Naive thymus-derived CD4-positive, alpha-beta T cell (primary cell): ENCODE measurements around the gene ACAD10. TPM values are rescaled to one million over a fixed set of nuclear protein-coding genes. Genes with fewer than 3 reads are reported as not detected.

Experiments
- ATAC-seq: fragments of 150-1000 bp; cut with Tn5 transposase; 2 replicates; pipeline ENCODE4 v1.10.0; 2021; ENCODE audit warnings: mild to moderate bottlenecking, moderate library complexity
- CTCF ChIA-PET: fragments of 350-600 bp; sonication (Branson Sonifier 250); formaldehyde crosslinking; loops from one replicate; lab custom pipeline; 2021; ENCODE audit warnings: antibody characterized with exemption; lab: Charles Lee
- POLR2A ChIA-PET: fragments of 350-600 bp; sonication (Branson Sonifier 250); formaldehyde crosslinking; loops from one replicate; lab custom pipeline; 2021; ENCODE audit warnings: antibody characterized with exemption, inconsistent platforms; lab: Charles Lee
- DNase-seq, 9 donors: peaks; one replicate each; pipeline versions ENCODE4 v3.0.0 to v3.0.0-alpha.2; 2020 to 2022; ENCODE audit warnings: mixed read lengths in 1 of 9
- H3K27ac ChIP-seq: one replicate; pipeline ENCODE4 v1.7.0; 2013; ENCODE audit warnings: mild to moderate bottlenecking, low read depth, low read length, moderate library complexity
- H3K27me3 ChIP-seq, 2 donors: one replicate each; pipeline ENCODE4 v1.7.0; 2013; ENCODE audit warnings: low read length in 2 of 2, mild to moderate bottlenecking in 2 of 2, moderate library complexity in 2 of 2; ENCODE audit not compliant: control insufficient read depth in 2 of 2, insufficient read depth in 2 of 2
- H3K36me3 ChIP-seq, 3 experiments: 1 replicate in 2 of 3; 2 replicates in 1 of 3; pipeline ENCODE4 v1.7.0; 2013; ENCODE audit warnings: low read length in 3 of 3, mild to moderate bottlenecking in 3 of 3, moderate library complexity in 1 of 3; ENCODE audit not compliant: insufficient read depth in 3 of 3, control insufficient read depth in 2 of 3
- H3K4me1 ChIP-seq, 2 donors: one replicate each; pipeline ENCODE4 v1.7.0; 2013; ENCODE audit warnings: low read length in 2 of 2, mild to moderate bottlenecking in 2 of 2, moderate library complexity in 1 of 2; ENCODE audit not compliant: control insufficient read depth in 2 of 2, insufficient read depth in 2 of 2
- H3K4me3 ChIP-seq: 2 replicates; pipeline ENCODE4 v1.7.0; 2013; ENCODE audit warnings: mild to moderate bottlenecking, low read length
- H3K9me3 ChIP-seq, 3 experiments: 1 replicate in 2 of 3; 2 replicates in 1 of 3; pipeline ENCODE4 v1.7.0; 2013; ENCODE audit warnings: low read length in 3 of 3; ENCODE audit not compliant: control insufficient read depth in 2 of 3
- H3K27ac Mint-ChIP-seq, 9 donors: one replicate each; pipeline ENCODE4 v1.8.0; 2020 to 2022; ENCODE audit warnings: mixed read lengths in 9 of 9, mild to moderate bottlenecking in 8 of 9, moderate library complexity in 5 of 9, inconsistent platforms in 2 of 9
- H3K27me3 Mint-ChIP-seq, 5 donors: one replicate each; pipeline ENCODE4 v1.8.0; 2021 to 2022; ENCODE audit warnings: mixed read lengths in 5 of 5, mild to moderate bottlenecking in 1 of 5
- H3K36me3 Mint-ChIP-seq, 5 donors: one replicate each; pipeline ENCODE4 v1.8.0; 2020 to 2022; ENCODE audit warnings: mixed read lengths in 5 of 5, mild to moderate bottlenecking in 3 of 5, inconsistent platforms in 1 of 5
- H3K4me1 Mint-ChIP-seq, 7 donors: one replicate each; pipeline ENCODE4 v1.8.0; 2020 to 2022; ENCODE audit warnings: mixed read lengths in 7 of 7, mild to moderate bottlenecking in 3 of 7, inconsistent platforms in 1 of 7
- H3K4me3 Mint-ChIP-seq, 10 donors: one replicate each; pipeline ENCODE4 v1.8.0; 2020 to 2022; ENCODE audit warnings: mild to moderate bottlenecking in 10 of 10, mixed read lengths in 10 of 10, moderate library complexity in 6 of 10, inconsistent platforms in 2 of 10
- H3K9me3 Mint-ChIP-seq, 11 donors: one replicate each; pipeline ENCODE4 v1.8.0; 2020 to 2022; ENCODE audit warnings: mixed read lengths in 11 of 11, mild to moderate bottlenecking in 4 of 11, inconsistent platforms in 1 of 11, moderate library complexity in 1 of 11
- intact Hi-C, 2 donors: fragments of 100-400 bp; cut with micrococcal nuclease; formaldehyde crosslinking; loops; one replicate each; pipeline ENCODE4 v1.15.1; 2023
- polyA plus RNA-seq, 2 donors: library from polyadenylated mRNA; unstranded; fragments of 300-500 nt; fragmentation: Illumina TruSeq; gene quantifications; one replicate each; pipeline ENCODE4 v1.2.3, GENCODE V29; 2021
- total RNA-seq, 6 experiments: library from RNA in 5 of 6; stranded (reverse) in 5 of 6; gene quantifications; 1 replicate in 5 of 6; 2 replicates in 1 of 6; pipeline ENCODE4 v1.2.3 and lab custom pipeline; 2021 to 2026

Gene ACAD10
- total and polyA plus RNA-seq, 7 experiments from 2014 or later, result 10.4 to 65.3 (median 31.3) TPM

DNA sequence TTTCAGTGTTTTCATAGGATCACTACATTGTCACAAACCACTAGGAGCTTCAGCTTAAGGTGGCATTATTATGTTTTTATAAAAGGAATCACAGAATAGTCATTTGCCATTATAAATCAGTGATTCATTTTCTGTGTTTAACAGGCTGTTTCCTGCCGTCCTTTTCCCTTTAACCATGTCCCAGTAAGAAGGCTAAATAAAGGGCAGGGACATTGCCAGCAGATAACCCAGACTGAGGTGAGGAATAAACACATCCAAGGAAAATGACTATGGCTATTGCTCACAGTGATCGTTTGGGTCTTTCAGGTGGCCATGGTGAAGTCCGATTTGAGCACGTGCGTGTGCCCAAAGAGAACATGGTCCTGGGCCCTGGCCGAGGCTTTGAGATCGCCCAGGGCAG lies 63.0 kb downstream of the ACAD10 start:
- DNase-seq, result no peak
- Mint-ChIP-seq H3K9me3 (no peaks in the 10 kb centered on the region), H3K36me3 (peaks cover 8 to 42% (median 17%) of the 10 kb centered on the region in 5 donors), H3K27me3 (no peaks in the 10 kb centered on the region), H3K4me1 (no peaks in the 10 kb centered on the region), H3K27ac (no peak overlapping the region), H3K4me3 (no peak overlapping the region)
- Histone ChIP-seq H3K36me3 (peaks cover 0 to 71% (median 9%) of the 10 kb centered on the region in 3 experiments), H3K27me3 (no peaks in the 10 kb centered on the region), H3K4me1 (no peaks in the 10 kb centered on the region), H3K9me3 (no peaks in the 10 kb centered on the region), H3K27ac (no peak overlapping the region), H3K4me3 (no peak overlapping the region)
- ChIA-PET POLR2A (no interaction called here), CTCF (no interaction called here)
- intact Hi-C loops, result no loop called here
- ATAC-seq, result no peak

GRCh38 chr12:111749391-111749790 lies 63.5 kb downstream of the ACAD10 start:
- peaks cover 8 to 38% (median 14%) of the 10 kb centered on the region in 5 donors for H3K36me3 Mint-ChIP-seq
- Histone ChIP-seq H3K9me3 (no peaks in the 10 kb centered on the region), H3K27me3 (no peaks in the 10 kb centered on the region), H3K36me3 (peaks cover 0 to 71% (median 9%) of the 10 kb centered on the region in 3 experiments), H3K4me1 (no peaks in the 10 kb centered on the region), H3K4me3 (no peak overlapping the region), H3K27ac (no peak overlapping the region)
- H3K27me3 Mint-ChIP-seq, result no peaks in the 10 kb centered on the region
- ATAC-seq, result no peak
- intact Hi-C loops, result no loop called here
- no peaks in the 10 kb centered on the region for H3K4me1 Mint-ChIP-seq
- no peak overlapping the region for H3K27ac Mint-ChIP-seq
- no peaks in the 10 kb centered on the region for H3K9me3 Mint-ChIP-seq
- CTCF ChIA-PET, result no interaction called here
- DNase-seq, result no peak
- POLR2A ChIA-PET, result no interaction called here
- H3K4me3 Mint-ChIP-seq, result no peak overlapping the region

DNA sequence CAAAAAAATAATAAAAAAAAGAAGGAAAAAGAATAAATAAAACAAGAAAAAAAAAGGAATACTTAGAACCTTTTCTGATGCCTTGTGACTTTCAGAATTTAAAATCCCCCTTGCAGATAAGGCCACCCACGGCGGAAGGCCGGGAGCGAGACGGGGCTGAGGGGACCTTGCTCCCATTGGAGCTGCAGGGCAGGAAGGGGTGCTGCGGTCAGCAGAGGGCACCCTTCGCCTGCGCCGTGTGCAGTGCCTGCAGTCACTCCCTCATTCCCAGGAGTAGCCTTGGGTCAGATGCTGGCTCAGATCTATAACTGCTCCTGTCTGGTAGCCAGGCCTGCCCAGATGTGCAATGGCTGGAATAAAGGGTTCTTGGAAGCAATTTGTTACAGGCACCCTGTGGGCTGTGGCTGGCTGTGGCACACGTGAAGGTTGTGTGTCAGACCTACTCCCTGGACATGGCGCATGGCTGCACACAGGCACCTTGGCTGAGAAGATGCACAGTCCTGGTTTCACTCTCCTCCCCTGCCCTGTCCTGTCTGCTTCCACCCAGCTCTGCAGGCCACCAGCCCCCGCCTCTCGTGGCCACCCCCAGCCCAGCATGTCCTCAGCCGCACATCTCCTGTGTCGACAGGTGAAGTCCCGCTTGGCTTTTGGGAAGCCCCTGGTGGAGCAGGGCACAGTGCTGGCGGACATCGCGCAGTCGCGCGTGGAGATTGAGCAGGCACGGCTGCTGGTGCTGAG lies 67.5 kb downstream of the ACAD10 start:
- ChIA-PET POLR2A (no interaction called here), CTCF (interaction anchor here (0.6 to 0.7 kb wide), 2 partner anchors 36 to 633 kb away, joined by 3 read pairs; no protein-coding TSS in a partner anchor)
- Mint-ChIP-seq H3K4me1 (peaks cover 0 to 12% (median 3%) of the 10 kb centered on the region in 7 donors), H3K27ac (peak overlapping the region in 1 of 9 donors; percentile 44), H3K4me3 (no peak overlapping the region), H3K36me3 (peaks cover 0 to 30% (median 4%) of the 10 kb centered on the region in 5 donors), H3K27me3 (no peaks in the 10 kb centered on the region), H3K9me3 (no peaks in the 10 kb centered on the region)
- Histone ChIP-seq H3K4me3 (no peak overlapping the region), H3K9me3 (no peaks in the 10 kb centered on the region), H3K27ac (no peak overlapping the region), H3K36me3 (peaks cover 0 to 56% (median 0%) of the 10 kb centered on the region in 3 experiments), H3K27me3 (no peaks in the 10 kb centered on the region), H3K4me1 (no peaks in the 10 kb centered on the region)
- ATAC-seq (no peak), DNase-seq (no peak)
- intact Hi-C loops, result loop anchor here (1.0 kb wide), 1 partner anchor 60 kb away; no protein-coding TSS in a partner anchor

DNA sequence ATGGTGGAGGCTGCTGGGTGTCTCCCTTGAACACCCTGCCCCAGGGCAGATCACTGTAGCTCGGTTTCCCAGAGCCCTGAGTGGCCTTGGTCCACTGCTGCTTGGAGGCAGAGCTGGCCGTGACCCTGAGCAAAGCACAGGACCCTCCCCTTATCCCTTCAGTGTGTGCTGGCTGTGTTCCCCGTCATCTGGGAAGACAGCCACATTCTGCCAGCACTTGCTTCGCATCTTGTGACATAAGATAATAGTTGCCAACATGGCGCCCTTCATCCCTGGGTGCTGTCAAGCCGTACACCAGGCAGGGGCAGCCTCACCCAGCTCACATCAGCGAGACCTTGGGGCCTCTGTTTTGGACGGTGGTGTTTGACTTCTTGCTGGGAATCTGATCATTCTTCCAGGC lies 68.8 kb downstream of the ACAD10 start:
- no peak overlapping the region for H3K4me3 Mint-ChIP-seq
- Histone ChIP-seq H3K4me1 (no peaks in the 10 kb centered on the region), H3K27me3 (no peaks in the 10 kb centered on the region), H3K36me3 (peaks cover 0 to 44% (median 0%) of the 10 kb centered on the region in 3 experiments), H3K27ac (no peak overlapping the region), H3K9me3 (no peaks in the 10 kb centered on the region), H3K4me3 (no peak overlapping the region)
- peaks cover 0 to 24% (median 4%) of the 10 kb centered on the region in 5 donors for H3K36me3 Mint-ChIP-seq
- CTCF ChIA-PET, result interaction anchor here (0.6 kb wide), 1 partner anchor 1484 kb away, joined by 4 read pairs; no protein-coding TSS in a partner anchor
- DNase-seq (no peak), ATAC-seq (no peak)
- intact Hi-C loops, result no loop called here
- H3K4me1 Mint-ChIP-seq, result peaks cover 0 to 20% (median 4%) of the 10 kb centered on the region in 7 donors
- H3K9me3 Mint-ChIP-seq, result no peaks in the 10 kb centered on the region
- H3K27ac Mint-ChIP-seq, result no peak overlapping the region
- peaks cover 0 to 3% (median 0%) of the 10 kb centered on the region in 5 donors for H3K27me3 Mint-ChIP-seq
- POLR2A ChIA-PET, result no interaction called here

DNA sequence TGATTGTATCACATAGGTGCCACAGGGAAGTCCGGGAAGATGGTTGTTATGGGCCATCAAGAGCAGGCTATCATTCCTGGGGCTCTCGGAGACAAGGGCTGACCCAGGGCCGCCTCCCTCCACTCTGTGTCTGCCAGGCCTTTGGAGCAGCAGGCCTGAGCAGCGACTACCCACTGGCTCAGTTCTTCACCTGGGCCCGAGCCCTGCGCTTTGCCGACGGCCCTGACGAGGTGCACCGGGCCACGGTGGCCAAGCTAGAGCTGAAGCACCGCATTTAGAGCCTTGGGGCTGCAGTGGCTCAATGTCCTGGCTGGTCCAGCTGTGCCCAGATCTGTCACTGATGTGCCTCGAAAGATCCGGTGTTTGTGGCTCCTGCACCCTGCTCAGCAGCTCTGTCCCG lies 70.3 kb downstream of the ACAD10 start:
- no peak overlapping the region for H3K4me3 Mint-ChIP-seq
- no peaks in the 10 kb centered on the region for H3K4me1 ChIP-seq
- intact Hi-C loops, result no loop called here
- ATAC-seq (no peak), DNase-seq (no peak)
- CTCF ChIA-PET, result no interaction called here
- POLR2A ChIA-PET, result no interaction called here
- H3K27me3 ChIP-seq, result no peaks in the 10 kb centered on the region
- H3K36me3 Mint-ChIP-seq, result peaks cover 0 to 19% (median 4%) of the 10 kb centered on the region in 5 donors
- no peaks in the 10 kb centered on the region for H3K9me3 Mint-ChIP-seq
- H3K9me3 ChIP-seq, result no peaks in the 10 kb centered on the region
- no peak overlapping the region for H3K27ac Mint-ChIP-seq
- H3K27me3 Mint-ChIP-seq, result peaks cover 0 to 7% (median 0%) of the 10 kb centered on the region in 5 donors
- H3K4me1 Mint-ChIP-seq, result peaks cover 0 to 20% (median 4%) of the 10 kb centered on the region in 7 donors
- no peak overlapping the region for H3K27ac ChIP-seq
- H3K36me3 ChIP-seq, result peaks cover 0 to 36% (median 0%) of the 10 kb centered on the region in 3 experiments
- no peak overlapping the region for H3K4me3 ChIP-seq

DNA sequence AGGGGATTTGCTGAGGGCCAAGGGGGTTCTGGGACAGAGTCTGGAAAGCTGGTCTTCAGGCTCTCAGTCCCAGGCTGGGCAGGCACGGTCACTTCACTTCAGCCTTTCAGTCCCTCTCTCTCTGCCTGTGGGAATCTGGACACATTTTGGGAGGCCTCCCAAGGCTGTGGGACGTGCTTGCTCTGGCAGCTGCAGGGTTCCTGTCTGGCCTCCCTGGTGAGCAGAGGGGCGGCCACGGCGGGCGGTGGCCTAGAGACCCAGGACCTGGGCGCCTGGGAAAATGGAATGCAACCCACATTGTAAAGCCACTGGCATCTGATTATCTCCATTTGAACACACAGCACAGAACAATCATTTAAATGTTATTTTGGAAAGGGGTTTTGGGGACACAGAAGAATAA lies 70.8 kb downstream of the ACAD10 start:
- H3K27ac Mint-ChIP-seq, result peak overlapping the region in 1 of 9 donors; percentile 38
- H3K4me1 Mint-ChIP-seq, result peaks cover 0 to 20% (median 4%) of the 10 kb centered on the region in 7 donors
- no peaks in the 10 kb centered on the region for H3K4me1 ChIP-seq
- intact Hi-C loops, result no loop called here
- ChIA-PET CTCF (no interaction called here), POLR2A (no interaction called here)
- H3K9me3 Mint-ChIP-seq, result no peaks in the 10 kb centered on the region
- no peak overlapping the region for H3K4me3 Mint-ChIP-seq
- no peaks in the 10 kb centered on the region for H3K9me3 ChIP-seq
- H3K36me3 Mint-ChIP-seq, result peaks cover 0 to 19% (median 4%) of the 10 kb centered on the region in 5 donors
- ATAC-seq, result no peak
- DNase-seq, result no peak
- H3K4me3 ChIP-seq, result no peak overlapping the region
- no peaks in the 10 kb centered on the region for H3K27me3 ChIP-seq
- H3K36me3 ChIP-seq, result peaks cover 0 to 35% (median 0%) of the 10 kb centered on the region in 3 experiments
- H3K27ac ChIP-seq, result no peak overlapping the region
- peaks cover 0 to 8% (median 0%) of the 10 kb centered on the region in 5 donors for H3K27me3 Mint-ChIP-seq
